Activated T-cell treated with anti-CD3 and anti-CD28 coated beads for 24 hours (primary cell): ENCODE results near the gene MYO1E.

ENCODE experiments used
- DNase-seq: peaks from one replicate; pipeline ENCODE4 v3.0.0-alpha.2; 2020; ENCODE audit warnings: low read depth

Gene MYO1E

GRCh38 chr15:59259137-59259943 lies 113.3 kb downstream of the MYO1E start:
- no peak for DNase-seq

GRCh38 chr15:59258317-59258716 lies 114.4 kb downstream of the MYO1E start:
- DNase-seq, result no peak

- DNase-seq, result no peak
Observed at GRCh38 chr15:59257140-59257539, 115.5 kb downstream of the MYO1E start.

DNA sequence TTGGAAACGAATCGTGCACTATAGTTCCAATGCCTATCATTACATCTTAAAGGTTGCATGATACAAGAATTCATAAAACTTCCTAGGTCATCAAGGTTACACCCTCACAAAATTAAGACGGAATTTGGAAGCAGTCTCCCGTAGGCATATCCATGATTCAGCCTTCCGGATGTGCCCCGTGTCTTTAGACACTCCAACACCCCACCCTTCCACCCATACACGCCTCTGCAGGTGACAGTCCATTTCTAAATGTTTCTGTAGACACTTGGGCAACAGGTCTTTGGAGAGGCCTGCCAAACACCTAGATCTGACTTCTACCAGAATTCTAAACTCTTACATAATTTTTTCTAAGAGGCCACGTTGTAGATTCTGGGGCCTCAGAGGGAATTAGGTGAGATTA lies 116.2 kb downstream of the MYO1E start:
- no peak for DNase-seq

DNA sequence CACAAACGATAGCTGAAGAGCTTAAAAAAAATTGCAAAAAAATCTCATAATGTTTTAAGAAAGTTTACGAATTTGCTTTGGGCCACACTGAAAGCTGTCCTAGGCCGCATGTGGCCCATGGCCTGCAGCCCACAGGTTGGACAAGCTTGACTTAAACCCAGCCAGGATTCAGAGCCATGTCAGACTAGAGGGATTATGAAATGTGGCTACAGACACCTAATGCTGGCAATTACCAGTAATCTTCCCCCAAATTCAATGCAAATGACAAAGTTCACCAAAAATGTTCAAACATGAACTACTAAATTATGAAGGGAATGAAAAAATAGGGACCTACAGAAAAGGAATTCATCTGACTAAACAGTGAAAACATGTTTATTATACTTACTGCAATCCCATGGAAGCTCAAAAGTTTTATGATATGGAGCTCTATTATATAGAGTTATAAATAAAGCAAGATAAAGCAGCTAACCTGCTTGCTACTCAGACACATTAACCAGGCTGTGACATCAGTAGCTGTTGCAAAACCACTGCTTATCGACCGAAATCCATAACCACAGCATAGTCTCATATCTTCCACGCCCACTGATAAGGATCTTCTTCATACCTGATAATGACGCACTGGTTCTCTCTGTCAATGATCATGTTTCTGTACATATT lies 116.9 kb downstream of the MYO1E start:
- peak; percentile 10 for DNase-seq

- no peak for DNase-seq
Observed at GRCh38 chr15:59252137-59252536, 120.5 kb downstream of the MYO1E start.

DNA sequence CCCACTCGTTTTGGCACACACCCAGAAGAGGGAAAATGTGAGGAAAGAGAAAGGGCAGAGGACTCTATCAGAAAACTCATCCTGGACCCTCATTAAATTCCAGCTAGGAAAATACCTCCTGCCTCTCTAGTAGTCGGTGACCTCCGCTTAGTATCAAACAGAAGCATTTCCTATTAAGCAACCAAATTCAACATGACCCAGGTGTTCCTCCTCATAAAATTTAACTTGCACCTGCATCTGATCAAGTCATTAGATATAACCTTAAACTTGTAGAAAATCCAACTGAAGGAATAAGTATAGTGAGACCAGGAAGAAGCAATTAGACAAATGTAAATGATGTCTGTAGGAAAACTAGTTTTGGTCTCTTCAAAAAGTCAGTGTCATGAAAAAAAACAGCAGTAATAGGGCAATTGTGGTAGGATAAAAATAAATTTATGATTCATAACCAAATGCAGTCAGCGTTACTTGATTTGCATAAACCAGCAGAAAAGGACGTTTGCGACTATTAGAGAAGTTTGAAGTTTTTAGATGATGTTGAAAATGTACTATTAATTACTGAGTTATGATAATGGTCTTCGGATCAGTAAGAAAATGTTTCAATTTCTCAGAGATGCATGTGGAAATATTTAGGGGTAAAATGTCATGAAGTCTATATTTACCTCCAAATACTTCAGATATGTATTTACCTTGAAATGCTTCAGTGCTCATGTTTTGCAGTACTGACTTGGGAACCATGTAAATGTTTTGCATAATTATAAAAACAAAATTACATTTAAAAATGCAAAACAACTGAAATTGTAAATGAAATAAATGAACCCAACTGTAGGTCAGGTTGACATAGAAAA lies 121.4 kb downstream of the MYO1E start:
- no peak for DNase-seq

- DNase-seq, result no peak
Observed at GRCh38 chr15:59250249-59250648, 122.4 kb downstream of the MYO1E start.

DNA sequence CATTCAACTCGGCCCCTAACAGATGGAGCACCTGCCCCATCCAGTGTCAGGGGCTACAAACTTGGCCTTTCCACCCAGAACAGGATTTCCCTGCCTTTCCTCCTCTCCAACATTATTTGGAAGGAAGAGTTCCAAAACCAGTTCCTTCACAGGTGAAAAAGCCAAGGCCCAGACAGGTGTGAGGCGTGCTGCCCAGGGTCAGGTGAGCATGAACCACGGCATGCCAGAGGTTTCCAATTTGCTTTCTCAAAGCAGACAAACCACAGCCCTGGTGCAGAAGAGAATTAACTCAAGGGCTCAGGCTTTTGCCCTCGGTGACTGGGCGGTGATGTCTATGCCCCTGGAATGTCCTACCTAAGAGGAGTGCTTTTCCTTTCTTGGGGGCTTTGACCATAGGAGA lies 122.9 kb downstream of the MYO1E start:
- no peak for DNase-seq

- peak; percentile 28 for DNase-seq
Observed at GRCh38 chr15:59247364-59247763, 125.3 kb downstream of the MYO1E start.

DNA sequence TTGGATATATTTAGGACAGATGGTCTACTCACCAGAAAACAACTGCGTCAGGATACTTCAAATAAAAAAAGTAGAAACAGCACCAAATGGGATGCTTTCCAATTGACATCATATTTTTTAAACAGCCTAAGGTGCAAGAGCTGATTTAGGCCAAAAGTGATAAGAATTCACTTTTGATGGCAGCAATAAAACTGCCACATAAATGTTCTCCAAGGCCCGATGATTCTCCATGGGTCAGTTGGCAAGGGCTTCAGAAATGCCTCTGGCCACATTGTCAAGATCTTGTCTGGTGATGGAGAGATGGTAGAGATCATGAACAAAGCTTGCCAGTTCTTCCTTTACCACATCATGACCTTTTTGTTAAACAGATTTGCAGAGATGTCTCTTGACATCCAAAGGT lies 127.1 kb downstream of the MYO1E start:
- no peak for DNase-seq

- DNase-seq, result no peak
Observed at GRCh38 chr15:59244337-59244736, 128.3 kb downstream of the MYO1E start.

GRCh38 chr15:59243622-59244021 lies 129.0 kb downstream of the MYO1E start:
- no peak for DNase-seq

GRCh38 chr15:59242649-59243048 lies 130.0 kb downstream of the MYO1E start:
- no peak for DNase-seq

- DNase-seq, result no peak
Observed at GRCh38 chr15:59240036-59240435, 132.6 kb downstream of the MYO1E start.

- no peak for DNase-seq
Observed at GRCh38 chr15:59237924-59238331, 134.7 kb downstream of the MYO1E start.

DNA sequence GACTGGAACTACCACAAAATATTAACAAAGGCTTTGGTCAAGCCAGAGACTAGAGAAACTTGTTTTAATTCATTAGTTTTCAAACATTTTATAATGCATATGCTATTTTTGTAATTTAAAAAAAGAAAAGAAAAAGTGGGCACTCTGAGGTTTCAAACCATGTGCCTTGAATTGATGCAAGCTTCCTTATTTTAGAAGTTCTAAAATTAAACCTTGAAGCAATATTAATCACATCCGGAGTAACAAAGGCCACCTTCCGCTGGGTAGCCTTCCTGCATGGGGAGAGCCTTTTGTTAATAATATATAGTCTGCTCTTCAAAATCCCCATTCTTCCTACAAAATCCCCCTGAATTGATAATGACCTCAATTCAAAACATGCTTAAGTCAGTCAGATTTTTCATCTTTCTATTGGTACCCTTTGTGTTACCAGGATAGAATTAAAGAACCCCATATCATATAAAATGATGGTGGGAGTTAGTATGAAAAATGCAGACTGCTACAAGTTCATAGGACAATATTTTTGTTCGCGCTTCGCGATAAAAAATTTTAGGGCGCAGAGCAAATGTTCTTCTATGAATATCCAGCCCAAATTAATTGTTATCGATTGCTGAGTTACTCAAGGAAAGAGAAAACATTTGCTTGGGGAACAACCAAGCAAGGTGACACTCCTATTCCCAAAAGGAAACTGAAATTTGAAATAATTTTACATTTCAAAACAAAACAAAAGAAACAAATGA lies 135.4 kb downstream of the MYO1E start:
- DNase-seq, result no peak

DNA sequence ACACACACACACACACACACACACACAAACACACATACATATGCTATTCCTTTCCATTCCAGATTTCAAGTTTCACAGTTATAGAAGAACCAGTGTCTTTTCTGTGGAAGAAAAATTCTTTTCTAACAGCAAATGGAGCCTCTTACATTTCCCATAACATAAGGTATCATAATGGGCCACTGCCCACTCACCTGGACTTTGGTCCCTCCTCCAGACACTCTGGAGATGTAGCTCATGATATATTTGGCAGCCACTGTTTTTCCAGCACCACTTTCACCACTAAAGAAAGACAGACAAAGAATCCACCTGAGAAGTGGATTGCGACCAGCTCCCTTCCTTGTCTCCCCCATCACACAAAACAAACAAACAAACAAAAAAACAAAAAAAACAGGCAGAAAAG lies 136.3 kb downstream of the MYO1E start:
- DNase-seq, result no peak

DNA sequence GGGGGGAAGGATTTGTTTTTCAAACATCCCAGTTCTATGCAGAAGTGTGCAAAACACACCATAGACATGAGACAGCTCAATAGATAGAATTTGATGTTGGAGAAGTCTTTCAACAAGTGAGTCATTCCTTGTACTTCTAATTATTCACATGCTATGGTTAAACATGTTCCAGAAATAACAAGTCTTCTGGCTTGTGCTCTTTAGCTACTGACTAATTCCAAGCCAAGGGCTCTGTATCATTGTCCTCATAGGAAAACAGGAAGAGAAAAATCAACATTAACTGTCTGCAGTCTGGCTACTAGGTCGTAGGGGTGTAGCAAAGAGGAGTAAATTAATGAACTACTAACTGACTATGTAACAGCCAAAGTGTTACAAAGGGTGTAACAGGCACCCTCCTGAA lies 140.2 kb downstream of the MYO1E start:
- no peak for DNase-seq

DNA sequence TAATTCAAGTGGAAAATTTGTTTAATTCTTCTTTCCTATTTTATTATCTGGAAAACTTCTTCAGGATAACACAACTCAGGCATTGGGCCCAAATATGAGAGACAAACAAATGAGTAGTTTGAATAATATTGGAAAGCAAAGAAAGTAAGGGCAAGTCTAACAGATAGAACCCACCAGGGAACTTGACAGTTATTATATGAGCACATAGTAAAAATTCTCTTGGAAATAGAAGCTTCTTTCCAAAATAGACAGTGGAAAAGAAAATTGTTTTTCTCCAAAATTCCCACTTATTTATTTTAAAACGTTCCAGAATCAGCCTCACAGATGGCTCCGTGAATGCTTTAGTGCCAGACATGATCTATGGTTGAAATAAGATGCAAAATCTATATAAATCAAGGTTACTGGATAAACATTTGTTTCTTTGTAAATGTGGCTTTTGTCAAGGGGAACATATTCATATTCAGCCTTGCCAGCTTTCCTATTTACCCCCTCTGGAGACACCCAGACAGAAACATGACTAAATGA lies 142.1 kb downstream of the MYO1E start:
- DNase-seq, result no peak

DNA sequence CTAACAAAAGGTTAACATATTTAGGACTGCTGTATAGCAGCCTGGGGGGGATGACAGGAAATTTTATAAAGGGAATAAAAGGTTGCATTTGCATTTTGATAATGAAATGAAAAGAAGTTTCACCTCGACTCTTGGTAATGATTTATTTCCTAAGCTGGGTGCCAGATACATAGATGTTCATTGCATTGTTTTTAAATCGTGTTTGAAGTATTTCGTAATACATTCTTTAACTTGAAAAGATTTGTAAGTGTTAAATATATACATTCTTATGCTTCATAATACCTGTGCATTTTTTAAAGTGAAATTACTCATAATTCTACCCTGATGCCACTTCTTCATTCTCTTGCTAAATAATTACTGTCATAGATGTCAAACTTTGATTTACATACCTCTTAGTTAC lies 143.2 kb downstream of the MYO1E start:
- DNase-seq, result no peak

DNA sequence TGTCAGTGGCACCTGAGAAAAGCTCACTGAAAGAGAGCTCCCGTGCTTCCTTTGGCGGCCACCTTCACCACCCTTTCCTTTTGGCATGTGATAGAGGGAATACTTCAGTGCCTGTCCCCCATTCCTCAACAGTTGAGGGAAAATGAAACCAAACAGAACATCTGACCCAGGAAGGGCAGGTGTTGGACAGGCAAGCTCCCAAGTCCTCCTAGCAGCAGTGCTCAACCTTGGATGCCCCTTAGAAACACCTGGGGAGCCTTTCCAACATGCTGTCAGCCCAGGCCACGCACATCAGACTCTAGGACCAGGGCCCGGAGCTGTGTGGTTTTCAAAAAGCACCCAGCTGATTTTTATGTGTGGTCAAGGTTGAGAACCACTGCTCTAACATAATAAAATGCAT lies 143.7 kb downstream of the MYO1E start:
- no peak for DNase-seq
